GM23338 (cell line): ENCODE data around the gene CFAP90.

Experiments
- CTCF ChIP-seq, 2 experiments: fragments of 200-600 bp in 1 of 2; sonication (generic) in 1 of 2; conservative IDR thresholded peaks; 2 replicates each; pipeline versions ENCODE4 v1.5.1 to v1.6.1; 2016 to 2017; ENCODE audit warnings: antibody characterized with exemption in 2 of 2, low read depth in 2 of 2, mild to moderate bottlenecking in 2 of 2, moderate library complexity in 1 of 2
- JUNB ChIP-seq: IDR thresholded peaks from one replicate; pipeline ENCODE4 v1.6.1; 2016; ENCODE audit warnings: antibody characterized with exemption; ENCODE audit not compliant: unreplicated experiment
- REST ChIP-seq: IDR thresholded peaks from one replicate; pipeline ENCODE4 v1.6.1; 2018; ENCODE audit warnings: antibody characterized with exemption; ENCODE audit not compliant: unreplicated experiment
- ZNF114 ChIP-seq: fragments of 250-450 bp; sonication (Bioruptor Pico); IDR thresholded peaks from 2 replicates; pipeline ENCODE4 v1.5.0; 2020; ENCODE audit warnings: mild to moderate bottlenecking, moderate library complexity

- TF ChIP-seq CTCF (conservative IDR thresholded peaks at IDR 0.05; ENCODE audit: low read depth in 2 of 2) (no peak), REST (no peak), JUNB (no peak), ZNF114 (CRISPR knock-in tag) (no peak)
Measured at GRCh38 chr5:7876867-7877266, 25.9 kb upstream of the CFAP90 start.
